Tibial artery (tissue), 4 donors: ENCODE data around the gene ZNF346.

Experiments used
- DNase-seq, 2 donors: peaks; one replicate each; pipeline ENCODE4 v3.0.0-alpha.2; 2019
- H3K27ac ChIP-seq, 2 donors: fragments of 200-600 bp; sonication (generic) in 1 of 2; 1 replicate in 1 of 2; 2 replicates in 1 of 2; pipeline ENCODE4 v1.5.1; 2018 to 2019; ENCODE audit warnings: mild to moderate bottlenecking in 1 of 2
- H3K27me3 ChIP-seq, 2 donors: fragments of 200-600 bp; sonication (generic) in 1 of 2; one replicate each; pipeline versions ENCODE4 v1.5.1 to v1.6.0; 2016 to 2019
- H3K36me3 ChIP-seq, 3 donors: fragments of 200-600 bp; sonication (generic) in 2 of 3; one replicate each; pipeline ENCODE4 v1.5.1; 2016 to 2019; ENCODE audit warnings: mild to moderate bottlenecking in 2 of 3
- H3K4me1 ChIP-seq, 4 donors: fragments of 200-600 bp; sonication (generic) in 2 of 4; 1 replicate in 3 of 4; 2 replicates in 1 of 4; pipeline ENCODE4 v1.5.1; 2016 to 2019
- H3K4me3 ChIP-seq, 2 donors: fragments of 200-600 bp; sonication (generic) in 1 of 2; 1 replicate in 1 of 2; 2 replicates in 1 of 2; pipeline ENCODE4 v1.5.1; 2018 to 2019; ENCODE audit warnings: mild to moderate bottlenecking in 2 of 2
- H3K9me3 ChIP-seq, 3 donors: fragments of 200-600 bp; sonication (generic) in 1 of 3; one replicate each; pipeline ENCODE4 v1.5.1; 2016 to 2019
- intact Hi-C: fragments of 100-400 bp; cut with DNase I; formaldehyde crosslinking; loops from one replicate; pipeline ENCODE4 v1.15.0; 2023; ENCODE audit warnings: low total_unique reads
- TF ChIP-seq, protein P1 (sequence below), 2 experiments: fragments of 200-600 bp in 1 of 2; fragments of 450-650 bp in 1 of 2; IDR thresholded peaks; one replicate each; pipeline ENCODE4 v1.5.1; 2017 to 2019; ENCODE audit warnings: antibody characterized with exemption in 2 of 2, mild to moderate bottlenecking in 1 of 2, moderate library complexity in 1 of 2

Gene ZNF346

DNA sequence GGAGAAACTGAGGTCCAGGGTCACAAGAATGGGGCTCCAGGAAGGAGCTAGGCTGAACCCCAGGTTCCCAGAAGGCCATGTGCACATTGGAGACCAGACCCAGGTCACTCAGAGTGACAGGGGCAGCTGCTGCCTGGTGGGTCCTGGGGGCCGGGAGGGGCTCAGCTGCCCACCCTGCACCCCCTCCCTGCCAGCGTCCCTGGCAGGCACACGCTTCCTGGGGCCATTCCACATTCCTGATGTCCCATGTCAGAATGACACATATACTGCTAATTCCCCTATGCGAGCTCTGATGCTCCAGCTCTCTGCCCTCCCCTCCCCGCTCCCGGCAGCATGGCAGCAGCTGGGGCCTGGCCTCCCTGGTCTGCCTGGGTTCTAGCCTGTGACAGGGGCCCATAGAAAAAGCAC lies 78.2 kb downstream of the ZNF346 start:
- no peak for DNase-seq
- Histone ChIP-seq H3K4me1 (no peaks in the 10 kb centered on the region), H3K4me3 (no peak overlapping the region), H3K9me3 (no peaks in the 10 kb centered on the region), H3K36me3 (no peaks in the 10 kb centered on the region), H3K27ac (no peak overlapping the region), H3K27me3 (peaks cover 0 to 48% of the 10 kb centered on the region in 2 donors)
- intact Hi-C loops: no loop called here
- TF ChIP-seq, protein P1, sequence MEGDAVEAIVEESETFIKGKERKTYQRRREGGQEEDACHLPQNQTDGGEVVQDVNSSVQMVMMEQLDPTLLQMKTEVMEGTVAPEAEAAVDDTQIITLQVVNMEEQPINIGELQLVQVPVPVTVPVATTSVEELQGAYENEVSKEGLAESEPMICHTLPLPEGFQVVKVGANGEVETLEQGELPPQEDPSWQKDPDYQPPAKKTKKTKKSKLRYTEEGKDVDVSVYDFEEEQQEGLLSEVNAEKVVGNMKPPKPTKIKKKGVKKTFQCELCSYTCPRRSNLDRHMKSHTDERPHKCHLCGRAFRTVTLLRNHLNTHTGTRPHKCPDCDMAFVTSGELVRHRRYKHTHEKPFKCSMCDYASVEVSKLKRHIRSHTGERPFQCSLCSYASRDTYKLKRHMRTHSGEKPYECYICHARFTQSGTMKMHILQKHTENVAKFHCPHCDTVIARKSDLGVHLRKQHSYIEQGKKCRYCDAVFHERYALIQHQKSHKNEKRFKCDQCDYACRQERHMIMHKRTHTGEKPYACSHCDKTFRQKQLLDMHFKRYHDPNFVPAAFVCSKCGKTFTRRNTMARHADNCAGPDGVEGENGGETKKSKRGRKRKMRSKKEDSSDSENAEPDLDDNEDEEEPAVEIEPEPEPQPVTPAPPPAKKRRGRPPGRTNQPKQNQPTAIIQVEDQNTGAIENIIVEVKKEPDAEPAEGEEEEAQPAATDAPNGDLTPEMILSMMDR (IDR thresholded peaks at IDR 0.05): no peak

- TF ChIP-seq, protein P1 (IDR thresholded peaks at IDR 0.05): no peak
- Histone ChIP-seq H3K9me3 (no peaks in the 10 kb centered on the region), H3K27me3 (peaks cover 0 to 55% of the 10 kb centered on the region in 2 donors), H3K27ac (no peak overlapping the region), H3K4me1 (no peaks in the 10 kb centered on the region), H3K4me3 (no peak overlapping the region), H3K36me3 (no peaks in the 10 kb centered on the region)
- intact Hi-C loops: no loop called here
- no peak for DNase-seq
Measured at GRCh38 chr5:177103523-177104253, 81.2 kb downstream of the ZNF346 start.

DNA sequence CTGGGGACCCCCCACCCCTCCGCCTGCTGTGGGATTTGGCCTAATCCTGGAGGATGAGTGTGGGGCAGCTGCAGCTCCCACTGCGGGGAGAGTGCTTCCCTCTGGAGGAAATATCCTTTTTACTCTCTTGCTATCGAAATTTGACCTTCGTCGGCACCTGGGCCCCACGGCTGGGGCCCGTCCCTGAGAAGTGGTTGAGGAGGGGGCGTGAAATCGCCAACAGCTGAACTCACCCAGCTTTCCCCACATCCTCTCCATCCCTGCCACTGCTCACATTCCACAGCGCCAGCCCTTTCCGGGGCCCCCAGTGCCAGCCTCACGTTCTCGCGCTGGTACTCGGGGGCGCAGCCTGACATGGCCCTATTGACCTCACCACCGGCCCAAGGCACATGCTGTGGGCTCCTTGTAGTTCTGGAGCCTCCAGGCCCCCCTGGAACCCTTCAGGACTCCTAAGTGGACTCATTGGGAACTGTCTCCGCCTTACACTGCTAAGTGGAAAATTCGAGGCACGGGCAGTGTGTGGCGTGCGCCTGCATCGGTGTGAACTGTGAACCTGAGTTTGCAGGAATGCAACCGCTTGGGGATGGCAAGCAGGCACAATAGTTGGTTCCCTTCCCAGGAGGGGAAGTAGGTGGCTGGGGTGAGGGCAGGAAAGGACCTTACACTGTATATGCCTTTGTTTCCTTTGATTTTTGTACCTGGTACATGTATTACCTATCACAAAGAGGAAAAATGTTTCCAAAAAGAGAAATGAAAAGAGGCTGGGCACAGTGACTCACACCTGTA lies 83.4 kb downstream of the ZNF346 start:
- no peak for DNase-seq

GRCh38 chr5:177107159-177107558 lies 84.7 kb downstream of the ZNF346 start:
- Histone ChIP-seq H3K4me3 (no peak overlapping the region), H3K27me3 (peaks cover 0 to 37% of the 10 kb centered on the region in 2 donors), H3K27ac (no peak overlapping the region), H3K4me1 (peaks cover 0 to 4% (median 0%) of the 10 kb centered on the region in 4 donors), H3K9me3 (no peaks in the 10 kb centered on the region), H3K36me3 (no peaks in the 10 kb centered on the region)
- TF ChIP-seq, protein P1 (IDR thresholded peaks at IDR 0.05): no peak
- intact Hi-C loops: no loop called here
- DNase-seq: no peak

More for the DNA sequence above, 83.4 kb downstream of the ZNF346 start:
- Histone ChIP-seq H3K4me1 (no peaks in the 10 kb centered on the region), H3K27ac (no peak overlapping the region), H3K27me3 (peaks cover 0 to 48% of the 10 kb centered on the region in 2 donors), H3K4me3 (no peak overlapping the region), H3K36me3 (no peaks in the 10 kb centered on the region), H3K9me3 (no peaks in the 10 kb centered on the region)
- intact Hi-C loops: no loop called here
- TF ChIP-seq, protein P1 (IDR thresholded peaks at IDR 0.05): no peak

DNA sequence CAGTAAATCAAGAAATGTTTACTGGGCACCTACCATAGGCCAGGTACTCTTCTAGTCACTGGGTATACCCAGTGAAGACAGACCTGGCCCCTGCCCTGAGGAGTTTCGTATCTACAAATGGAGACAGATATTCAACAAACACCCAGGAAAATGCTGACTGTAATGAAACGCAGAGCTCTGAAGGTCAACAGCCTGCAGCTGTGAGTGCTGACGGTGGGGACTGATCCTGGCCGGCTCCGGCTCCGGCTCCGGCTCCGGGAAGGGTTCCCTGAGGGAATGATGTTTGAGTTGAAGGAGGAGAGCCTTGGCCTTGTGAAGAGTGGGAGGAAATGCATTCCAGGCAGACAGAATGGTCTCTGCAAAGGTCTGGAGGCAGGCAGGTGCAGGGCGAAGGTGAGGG lies 87.3 kb downstream of the ZNF346 start:
- intact Hi-C loops: loop anchor here (10.0 kb wide), 1 partner anchor 195 kb away; the partner anchor contains the start of genes PRELID1 and RAB24
- no peak overlapping the region for H3K4me3 ChIP-seq
- H3K4me1 ChIP-seq: peaks cover 0 to 4% (median 0%) of the 10 kb centered on the region in 4 donors
- no peak for DNase-seq
- H3K36me3 ChIP-seq: no peaks in the 10 kb centered on the region
- TF ChIP-seq, protein P1 (IDR thresholded peaks at IDR 0.05): no peak
- H3K27me3 ChIP-seq: peaks cover 0 to 14% of the 10 kb centered on the region in 2 donors
- no peak overlapping the region for H3K27ac ChIP-seq
- no peaks in the 10 kb centered on the region for H3K9me3 ChIP-seq
